Ascending aorta (tissue), 2 donors: ENCODE results near the gene DYNLRB1. TPM values are rescaled to one million over a fixed set of nuclear protein-coding genes. Genes with fewer than 3 reads are reported as not detected.
A peak's percentile ranks its signal among the peaks of the same experiment; 100 is the strongest.

Experiments
- DNase-seq, 2 donors: peaks; one replicate each; pipeline ENCODE4 v3.0.0-alpha.2; 2019; ENCODE audit warnings: low spot score in 2 of 2
- H3K27ac ChIP-seq, 2 donors: fragments of 200-600 bp; sonication (generic); one replicate each; pipeline ENCODE4 v1.5.1; 2016 to 2017; ENCODE audit warnings: mild to moderate bottlenecking in 1 of 2
- H3K27me3 ChIP-seq: fragments of 200-600 bp; sonication (generic); one replicate; pipeline ENCODE4 v1.5.1; 2017
- H3K36me3 ChIP-seq, 2 donors: fragments of 200-600 bp; sonication (generic); one replicate each; pipeline ENCODE4 v1.5.1; 2016
- H3K4me1 ChIP-seq, 2 donors: fragments of 200-600 bp; sonication (generic); one replicate each; pipeline ENCODE4 v1.5.1; 2016 to 2017; ENCODE audit warnings: mild to moderate bottlenecking in 1 of 2
- H3K4me3 ChIP-seq, 2 donors: fragments of 200-600 bp; sonication (generic); one replicate each; pipeline ENCODE4 v1.5.1; 2016 to 2017; ENCODE audit warnings: mild to moderate bottlenecking in 1 of 2
- H3K9me3 ChIP-seq, 2 donors: fragments of 200-600 bp; sonication (generic); one replicate each; pipeline ENCODE4 v1.5.1; 2016
- intact Hi-C: fragments of 100-400 bp; cut with DNase I; formaldehyde crosslinking; loops from one replicate; pipeline ENCODE4 v1.15.1; 2023
- total RNA-seq: library from RNA; depleted of rRNA; stranded (reverse); fragments of >200 nt; gene quantifications from one replicate; pipeline ENCODE4 v1.1.0, GENCODE V29; 2016
- TF ChIP-seq, protein P1 (sequence below), 3 experiments: fragments of 200-600 bp in 2 of 3; fragments of 450-650 bp in 1 of 3; sonication (generic) in 2 of 3; IDR thresholded peaks; one replicate each; pipeline ENCODE4 v1.5.1; 2016 to 2019; ENCODE audit warnings: antibody characterized with exemption in 3 of 3, mild to moderate bottlenecking in 1 of 3, moderate library complexity in 1 of 3

DYNLRB1 gene
- total RNA-seq, 1 donor from 2014 or later, result 148 TPM

DNA sequence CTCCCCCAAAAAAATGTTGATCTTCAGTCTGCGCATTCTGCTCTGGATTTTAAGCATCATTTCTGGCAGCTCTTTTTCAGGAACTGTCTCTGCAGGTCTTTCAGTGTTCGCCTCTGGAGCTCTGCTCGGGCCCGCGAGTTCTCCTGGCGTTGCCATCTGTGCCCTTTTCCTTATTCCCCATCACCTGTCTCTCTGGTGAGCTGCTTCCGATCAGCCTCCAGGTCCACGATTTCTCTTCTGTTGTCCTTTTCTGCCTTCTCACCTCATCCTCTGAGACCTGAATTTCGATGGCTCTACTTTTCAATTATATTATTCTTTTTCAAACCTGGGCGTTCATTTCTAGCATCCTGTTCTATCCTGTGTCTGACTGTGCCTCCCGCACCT is 41.7 kb downstream of the DYNLRB1 start:
- intact Hi-C loops, result loop anchor here (1.0 to 2.0 kb wide), 5 partner anchors 41 to 255 kb away; partner anchors contain the start of genes AHCY, DYNLRB1, ITCH and PIGU
- no peaks in the 10 kb centered on the region for H3K27me3 ChIP-seq
- DNase-seq, result peak in 1 of 2 donors; percentile 60
- peak overlapping the region; percentile 99 to 100 for H3K27ac ChIP-seq
- H3K4me1 ChIP-seq, result peaks cover 7 to 10% of the 10 kb centered on the region in 2 donors
- H3K36me3 ChIP-seq, result no peaks in the 10 kb centered on the region
- H3K9me3 ChIP-seq, result no peaks in the 10 kb centered on the region
- TF ChIP-seq, protein P1, sequence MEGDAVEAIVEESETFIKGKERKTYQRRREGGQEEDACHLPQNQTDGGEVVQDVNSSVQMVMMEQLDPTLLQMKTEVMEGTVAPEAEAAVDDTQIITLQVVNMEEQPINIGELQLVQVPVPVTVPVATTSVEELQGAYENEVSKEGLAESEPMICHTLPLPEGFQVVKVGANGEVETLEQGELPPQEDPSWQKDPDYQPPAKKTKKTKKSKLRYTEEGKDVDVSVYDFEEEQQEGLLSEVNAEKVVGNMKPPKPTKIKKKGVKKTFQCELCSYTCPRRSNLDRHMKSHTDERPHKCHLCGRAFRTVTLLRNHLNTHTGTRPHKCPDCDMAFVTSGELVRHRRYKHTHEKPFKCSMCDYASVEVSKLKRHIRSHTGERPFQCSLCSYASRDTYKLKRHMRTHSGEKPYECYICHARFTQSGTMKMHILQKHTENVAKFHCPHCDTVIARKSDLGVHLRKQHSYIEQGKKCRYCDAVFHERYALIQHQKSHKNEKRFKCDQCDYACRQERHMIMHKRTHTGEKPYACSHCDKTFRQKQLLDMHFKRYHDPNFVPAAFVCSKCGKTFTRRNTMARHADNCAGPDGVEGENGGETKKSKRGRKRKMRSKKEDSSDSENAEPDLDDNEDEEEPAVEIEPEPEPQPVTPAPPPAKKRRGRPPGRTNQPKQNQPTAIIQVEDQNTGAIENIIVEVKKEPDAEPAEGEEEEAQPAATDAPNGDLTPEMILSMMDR (IDR thresholded peaks at IDR 0.05), result no peak
- peak overlapping the region; percentile 92 to 95 for H3K4me3 ChIP-seq

DNA sequence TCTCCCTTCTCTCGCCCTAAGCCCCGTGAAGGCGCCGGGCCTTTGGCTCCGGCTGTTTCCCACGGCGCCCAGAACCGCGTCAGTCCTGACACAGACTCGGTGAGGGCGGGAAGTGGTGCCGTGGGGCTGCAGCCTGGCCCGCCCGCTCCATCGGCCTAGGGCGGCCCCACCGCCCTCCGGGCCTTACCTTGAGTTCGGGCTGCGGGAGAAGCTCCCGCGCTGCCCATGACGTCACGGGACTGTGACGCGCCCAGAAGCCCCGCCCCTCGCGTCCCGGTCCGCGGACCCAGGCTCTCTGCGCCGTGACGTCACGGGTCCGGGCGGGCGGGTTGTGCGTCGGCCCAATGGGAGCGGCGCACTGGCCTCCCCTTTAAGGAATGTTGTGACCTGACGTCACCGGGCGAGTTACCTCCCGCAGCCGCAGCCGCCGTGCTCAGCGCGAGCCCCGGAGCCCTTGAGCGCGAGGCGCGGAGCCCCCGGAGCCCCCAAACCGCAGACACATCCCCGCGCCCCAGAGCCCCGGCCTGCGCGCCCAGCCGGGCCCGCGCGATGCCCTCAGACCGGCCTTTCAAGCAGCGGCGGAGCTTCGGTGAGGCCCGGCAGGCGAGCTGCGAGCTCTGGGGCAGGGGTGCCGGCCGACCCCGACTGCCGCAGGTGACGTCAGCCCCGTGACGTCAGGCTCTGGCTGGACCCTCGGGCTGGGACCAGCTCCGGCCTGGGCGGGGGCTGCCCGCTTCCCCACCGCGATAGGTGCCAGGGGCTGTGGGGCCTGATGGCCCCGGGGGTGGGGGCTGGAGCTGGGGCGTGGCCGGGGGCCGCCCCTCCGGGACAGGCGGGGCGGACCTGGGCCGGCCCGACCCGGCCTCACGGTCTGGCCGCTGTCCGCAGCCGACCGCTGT is 42.3 kb downstream of the DYNLRB1 start, which contains the start of gene MAP1LC3A:
Gene MAP1LC3A (plus strand): TSS at position 399 of the 899 bp plus-strand sequence. CDS start 151 bp downstream, at position 550.
- TF ChIP-seq, protein P1 (IDR thresholded peaks at IDR 0.05), result no peak
- peak; percentile 91 to 98 for DNase-seq
- Histone ChIP-seq H3K9me3 (no peaks in the 10 kb centered on the region), H3K4me1 (peaks cover 7% of the 10 kb centered on the region in 2 donors), H3K27me3 (no peaks in the 10 kb centered on the region), H3K4me3 (peak within 1 kb of the TSS; percentile 92 to 95), H3K36me3 (no peaks in the 10 kb centered on the region), H3K27ac (peak within 1 kb of the TSS; percentile 99 to 100)
- intact Hi-C loops, result loop anchor here (1.0 to 2.0 kb wide), 5 partner anchors 42 to 256 kb away; partner anchors contain the start of genes AHCY, DYNLRB1, ITCH and PIGU

DNA sequence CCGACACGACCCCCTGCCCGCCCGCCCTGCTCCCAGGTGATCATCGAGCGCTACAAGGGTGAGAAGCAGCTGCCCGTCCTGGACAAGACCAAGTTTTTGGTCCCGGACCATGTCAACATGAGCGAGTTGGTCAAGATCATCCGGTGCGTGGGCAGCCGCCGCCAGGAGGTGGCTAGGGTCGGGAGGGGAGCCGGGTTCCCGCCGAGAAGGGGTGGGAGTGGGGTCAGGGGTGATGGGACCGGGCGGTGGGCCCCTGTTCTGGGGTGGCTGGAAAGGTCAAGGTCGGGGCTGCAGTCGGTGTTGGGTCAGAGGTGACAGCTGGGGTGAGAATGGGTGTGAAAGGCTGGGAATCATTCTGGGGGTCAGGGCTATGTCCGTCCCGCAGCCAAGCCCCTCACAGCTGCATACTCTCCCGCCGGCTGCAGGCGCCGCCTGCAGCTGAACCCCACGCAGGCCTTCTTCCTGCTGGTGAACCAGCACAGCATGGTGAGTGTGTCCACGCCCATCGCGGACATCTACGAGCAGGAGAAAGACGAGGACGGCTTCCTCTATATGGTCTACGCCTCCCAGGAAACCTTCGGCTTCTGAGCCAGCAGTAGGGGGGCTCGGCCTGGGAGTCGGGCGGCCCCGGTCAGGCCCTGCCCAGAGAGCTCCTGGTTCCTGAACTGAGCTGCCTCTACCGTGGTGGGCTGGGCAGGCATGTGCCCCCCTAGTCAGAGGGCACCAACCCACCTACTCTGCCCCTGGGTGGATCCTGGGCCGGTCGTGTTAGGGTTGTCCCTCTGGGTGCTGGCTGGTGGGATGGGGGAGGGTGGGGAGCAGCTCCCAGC is 43.3 kb downstream of the DYNLRB1 start:
- TF ChIP-seq, protein P1 (IDR thresholded peaks at IDR 0.05), result no peak
- DNase-seq, result peak in 1 of 2 donors; percentile 62
- intact Hi-C loops, result loop anchor here (2.0 kb wide), 2 partner anchors 43 to 257 kb away; partner anchors contain the start of genes AHCY and DYNLRB1

DNA sequence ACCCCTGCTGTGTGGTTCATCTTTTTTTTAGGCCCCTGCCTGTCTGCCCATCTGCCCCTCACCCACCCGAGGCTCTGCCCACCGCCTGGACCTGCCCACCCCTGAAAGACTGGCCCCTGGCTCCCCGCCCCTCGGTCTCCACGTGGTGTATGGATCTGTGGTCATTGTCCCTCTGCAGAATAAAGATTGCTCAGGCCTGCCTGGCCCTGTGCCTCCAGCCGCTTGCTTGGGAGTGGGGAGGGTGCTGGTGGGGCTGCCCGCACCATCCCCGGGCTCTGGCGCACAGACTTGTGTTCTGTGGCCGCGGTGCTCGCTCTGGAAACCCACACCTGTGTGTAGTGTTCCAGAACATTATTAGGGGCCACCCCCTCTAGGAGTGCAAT is 43.9 kb downstream of the DYNLRB1 start:
- Histone ChIP-seq H3K27me3 (no peaks in the 10 kb centered on the region), H3K4me3 (no peak overlapping the region), H3K36me3 (no peaks in the 10 kb centered on the region), H3K9me3 (no peaks in the 10 kb centered on the region), H3K27ac (peak overlapping the region; percentile 99 to 100), H3K4me1 (peaks cover 7% of the 10 kb centered on the region in 2 donors)
- intact Hi-C loops, result no loop called here
- TF ChIP-seq, protein P1 (IDR thresholded peaks at IDR 0.05), result no peak
- DNase-seq, result peak in 1 of 2 donors; percentile 60

More for the DNA sequence above, 43.3 kb downstream of the DYNLRB1 start:
- H3K4me1 ChIP-seq, result peaks cover 7% of the 10 kb centered on the region in 2 donors
- H3K36me3 ChIP-seq, result no peaks in the 10 kb centered on the region
- no peaks in the 10 kb centered on the region for H3K27me3 ChIP-seq
- peak overlapping the region; percentile 92 to 95 for H3K4me3 ChIP-seq
- no peaks in the 10 kb centered on the region for H3K9me3 ChIP-seq
- peak overlapping the region; percentile 99 to 100 for H3K27ac ChIP-seq

DNA sequence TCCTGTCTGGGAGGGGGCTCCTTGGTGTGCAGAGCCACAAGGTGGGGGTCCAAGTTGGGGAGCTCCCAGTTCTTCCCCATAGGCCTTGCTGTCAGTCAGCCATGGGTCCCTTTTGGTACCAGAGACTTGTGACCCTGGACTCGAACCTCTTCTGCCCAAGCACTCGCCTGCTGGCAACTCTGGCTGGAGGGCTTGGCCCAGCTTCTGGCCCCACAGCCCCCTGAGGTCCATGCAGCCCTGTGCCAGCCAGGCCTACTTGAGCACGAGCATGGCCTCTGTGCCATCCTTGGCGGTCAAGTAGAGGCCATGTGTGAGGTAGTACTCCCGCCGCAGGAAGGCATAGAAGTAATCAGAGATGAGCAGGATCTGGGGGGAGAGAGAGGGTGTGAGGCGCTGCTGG is 44.4 kb downstream of the DYNLRB1 start:
- peak overlapping the region; percentile 8 to 100 for H3K27ac ChIP-seq
- no peaks in the 10 kb centered on the region for H3K9me3 ChIP-seq
- DNase-seq, result no peak
- TF ChIP-seq, protein P1 (IDR thresholded peaks at IDR 0.05), result no peak
- intact Hi-C loops, result no loop called here
- H3K36me3 ChIP-seq, result no peaks in the 10 kb centered on the region
- peaks cover 7% of the 10 kb centered on the region in 2 donors for H3K4me1 ChIP-seq
- no peak overlapping the region for H3K4me3 ChIP-seq
- no peaks in the 10 kb centered on the region for H3K27me3 ChIP-seq
